DMS153 treated with DMSO at 0.1 percent for 48 hours (cell line): Measurements from ENCODE around the gene DISP2.

Experiments
- DNase-seq: peaks from one replicate; lab custom pipeline; 2025; ENCODE audit not compliant: unreplicated experiment; lab: John Stamatoyannopoulos, UW

The DISP2 gene

DNA sequence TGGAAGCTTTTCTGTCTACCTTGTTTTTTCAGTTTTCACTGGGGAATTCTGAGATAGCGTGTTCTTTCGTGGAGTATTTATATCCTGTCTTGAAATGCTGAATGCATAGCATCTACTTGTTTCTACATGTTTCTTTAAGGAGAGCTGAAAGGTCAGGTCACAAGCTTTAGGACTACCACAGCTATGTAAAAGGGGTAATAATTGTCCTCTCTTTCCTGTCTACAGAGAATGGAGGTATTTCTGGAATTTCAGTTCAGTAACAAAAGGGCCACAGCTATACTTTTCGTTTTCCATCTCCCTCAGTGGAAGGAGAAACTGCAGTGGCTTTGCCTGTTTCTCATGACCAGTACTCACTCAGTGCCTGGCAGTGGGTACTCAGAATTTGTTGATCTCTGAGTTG is 29.8 kb upstream of the DISP2 start:
- no peak for DNase-seq

DNA sequence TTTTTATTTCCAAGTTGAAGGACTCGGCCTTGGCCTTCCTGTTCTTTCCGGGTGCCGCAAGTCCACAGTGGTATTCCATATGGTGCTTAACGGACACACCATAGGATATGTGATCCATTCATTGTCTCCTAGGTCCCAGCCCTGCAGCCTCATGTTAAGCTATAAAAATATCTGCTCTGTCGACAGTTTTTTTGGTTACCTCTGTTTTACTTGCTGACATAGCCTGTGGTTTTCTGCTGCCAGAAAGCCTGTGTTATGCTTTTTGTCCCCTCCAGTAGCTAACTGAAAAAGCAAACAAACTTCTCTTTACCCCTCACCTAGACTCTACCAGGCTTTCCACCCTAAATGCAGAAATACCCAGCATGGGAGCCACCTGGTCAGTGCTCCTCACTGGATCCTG is 29.3 kb upstream of the DISP2 start:
- DNase-seq = no peak

DNA sequence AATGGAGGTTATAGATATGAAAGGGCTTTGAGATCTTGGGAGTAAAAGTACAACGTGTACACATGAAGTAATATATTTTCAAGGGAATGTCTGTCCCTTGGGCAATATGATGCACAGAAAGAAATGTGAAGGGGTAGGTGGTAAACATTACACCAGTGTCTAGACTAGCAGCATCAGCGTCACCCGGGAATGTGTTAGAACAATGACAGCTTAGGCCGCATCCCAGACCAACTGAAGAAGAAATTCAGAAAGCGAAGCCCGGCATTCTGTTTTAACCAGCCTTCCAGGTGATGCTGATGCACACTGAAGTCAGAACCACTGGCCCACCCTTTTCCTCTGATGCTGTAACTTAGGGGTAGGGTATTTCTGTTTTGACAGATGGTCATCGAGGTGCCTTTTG is 28.2 kb upstream of the DISP2 start:
- no peak for DNase-seq

DNA sequence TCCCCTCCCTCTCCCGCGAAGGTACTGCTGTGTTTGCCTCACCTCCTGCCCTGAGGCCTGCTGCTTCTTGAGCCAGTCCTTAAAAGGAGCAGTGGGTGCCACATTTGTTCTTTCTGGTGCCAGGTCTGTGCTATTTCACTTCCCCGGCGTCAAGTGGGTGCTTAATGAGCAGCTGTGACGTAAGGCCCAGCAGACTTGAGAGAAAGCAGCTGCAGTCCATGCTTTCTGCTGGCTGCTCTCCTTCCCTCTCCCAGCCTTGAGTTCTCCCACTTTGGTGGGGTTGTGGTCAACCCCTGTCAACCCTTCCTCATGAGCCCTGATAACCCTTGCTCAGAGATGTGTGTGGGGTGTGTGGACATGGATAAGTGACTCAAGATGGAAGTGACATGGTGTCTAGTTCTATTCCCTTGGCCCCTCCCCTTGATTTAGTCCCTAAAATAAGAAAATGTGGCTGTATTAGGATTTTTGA is 27.6 kb upstream of the DISP2 start:
- DNase-seq = no peak

DNA sequence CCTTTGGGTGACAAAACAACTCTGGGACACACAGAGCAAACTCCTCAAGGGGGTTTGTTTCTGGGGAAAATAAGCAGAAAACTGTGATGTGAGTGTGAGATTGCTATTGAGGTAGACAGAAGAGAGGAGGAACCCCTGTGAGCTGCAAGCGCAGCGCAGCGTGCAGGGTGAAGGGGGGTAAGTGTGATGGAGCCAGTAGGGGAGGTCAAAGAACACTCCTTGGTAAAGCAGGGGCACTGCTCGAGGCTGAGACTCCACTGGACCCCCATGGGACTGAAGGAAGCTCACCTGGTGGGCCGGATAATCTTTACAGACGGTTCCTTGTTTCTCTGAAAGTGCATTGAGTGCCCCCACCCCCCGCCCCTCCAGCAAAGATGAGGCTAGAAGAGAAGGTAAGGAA is 27.0 kb upstream of the DISP2 start:
- no peak for DNase-seq

DNA sequence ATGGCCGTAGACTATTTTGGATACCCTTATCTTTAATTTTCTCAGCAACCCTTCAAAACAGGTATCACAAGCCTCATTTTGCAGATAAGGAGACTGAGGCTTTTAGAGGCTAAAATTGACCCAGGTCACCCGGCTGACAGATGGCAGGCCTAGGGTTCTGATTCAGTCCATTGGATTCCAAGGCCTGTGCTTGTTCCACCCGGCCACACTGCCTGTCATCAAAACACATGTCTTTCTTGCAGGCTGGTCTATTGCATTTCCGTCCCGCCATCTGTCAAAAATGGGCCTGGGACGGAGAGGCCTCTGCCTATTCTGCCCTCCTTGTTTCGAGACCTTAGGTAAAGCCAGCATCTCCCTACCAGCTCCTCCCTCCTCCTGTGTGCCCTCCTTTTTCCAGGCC is 26.4 kb upstream of the DISP2 start:
- no peak for DNase-seq

DNA sequence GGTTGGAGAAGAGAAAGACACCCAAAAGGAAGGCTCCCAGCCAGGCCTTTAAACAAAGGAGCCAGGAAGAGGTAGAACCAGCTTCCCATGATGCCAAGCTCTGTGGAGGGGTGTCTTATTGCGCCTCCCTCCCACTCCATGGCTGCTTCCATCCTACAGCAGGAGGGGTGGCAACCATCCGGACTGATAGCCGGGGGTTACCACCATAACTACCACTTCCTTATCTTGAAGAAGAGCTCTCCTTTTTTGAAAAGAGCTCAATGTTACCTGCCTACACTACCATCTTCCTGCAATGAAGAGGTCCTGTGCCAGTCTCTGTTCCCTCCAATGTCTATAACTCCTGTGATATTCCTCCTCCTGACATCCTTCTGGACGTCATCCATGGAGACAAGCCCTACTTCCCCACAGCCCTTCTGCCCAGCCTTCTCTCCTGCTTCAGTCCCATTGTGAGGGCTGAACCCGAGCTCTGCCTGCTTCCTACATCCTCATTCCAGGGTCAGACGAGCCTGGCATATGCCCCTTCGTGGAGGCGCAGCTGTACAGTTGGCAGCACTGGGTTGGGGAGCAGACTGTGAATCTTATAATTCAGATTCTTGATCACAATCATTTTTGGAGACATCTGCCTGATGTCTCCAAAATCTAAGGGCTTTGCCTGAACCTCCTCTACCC is 25.8 kb upstream of the DISP2 start:
- no peak for DNase-seq

DNA sequence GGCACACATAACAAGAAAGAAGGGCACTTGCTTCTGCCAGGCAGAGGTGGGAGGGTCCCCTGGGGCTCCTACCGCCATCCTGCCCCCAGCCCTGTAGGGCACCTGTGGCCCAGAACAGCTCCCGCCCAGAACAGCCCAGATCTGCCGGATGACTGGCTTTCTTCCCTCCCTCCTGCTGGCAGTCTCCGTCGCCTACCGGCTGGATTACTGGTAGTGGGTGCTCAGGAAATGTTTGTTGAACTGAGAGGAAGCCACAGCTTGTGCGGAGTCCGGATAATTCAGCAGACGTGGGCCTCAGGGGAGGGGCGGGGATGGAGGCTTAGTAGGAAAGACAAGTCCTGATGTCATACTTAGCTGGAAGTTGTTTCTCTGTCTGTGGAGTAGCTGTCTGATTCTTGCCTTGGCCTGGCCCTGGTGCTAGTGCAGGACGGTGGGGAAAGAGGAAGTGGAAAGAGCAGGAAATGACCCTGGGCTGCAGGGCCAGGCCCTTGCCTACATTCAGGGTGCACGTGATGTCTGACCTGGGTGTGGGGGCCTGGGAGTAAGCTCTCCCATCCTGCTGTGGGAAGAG is 24.0 kb upstream of the DISP2 start:
- DNase-seq = no peak

DNA sequence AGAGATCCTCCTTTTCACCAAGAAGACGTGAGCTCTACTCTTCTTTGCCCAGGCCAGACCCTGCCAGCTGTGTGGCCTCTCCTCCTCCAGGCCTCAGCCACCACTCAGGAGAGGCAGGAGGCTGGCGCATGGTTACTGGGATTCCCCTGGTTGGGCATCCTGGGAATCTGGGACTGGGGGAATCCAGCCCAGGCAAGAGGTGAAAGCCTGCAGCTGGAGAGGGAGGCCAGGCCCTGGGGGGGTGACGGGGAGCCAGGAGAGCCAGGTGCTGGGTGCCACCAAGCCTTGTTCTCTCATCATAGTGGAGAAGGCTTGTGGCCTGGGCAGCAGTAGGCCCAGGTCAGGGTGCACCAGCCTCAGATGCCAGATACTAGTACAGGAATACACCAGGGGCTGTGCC is 23.5 kb upstream of the DISP2 start:
- no peak for DNase-seq

DNA sequence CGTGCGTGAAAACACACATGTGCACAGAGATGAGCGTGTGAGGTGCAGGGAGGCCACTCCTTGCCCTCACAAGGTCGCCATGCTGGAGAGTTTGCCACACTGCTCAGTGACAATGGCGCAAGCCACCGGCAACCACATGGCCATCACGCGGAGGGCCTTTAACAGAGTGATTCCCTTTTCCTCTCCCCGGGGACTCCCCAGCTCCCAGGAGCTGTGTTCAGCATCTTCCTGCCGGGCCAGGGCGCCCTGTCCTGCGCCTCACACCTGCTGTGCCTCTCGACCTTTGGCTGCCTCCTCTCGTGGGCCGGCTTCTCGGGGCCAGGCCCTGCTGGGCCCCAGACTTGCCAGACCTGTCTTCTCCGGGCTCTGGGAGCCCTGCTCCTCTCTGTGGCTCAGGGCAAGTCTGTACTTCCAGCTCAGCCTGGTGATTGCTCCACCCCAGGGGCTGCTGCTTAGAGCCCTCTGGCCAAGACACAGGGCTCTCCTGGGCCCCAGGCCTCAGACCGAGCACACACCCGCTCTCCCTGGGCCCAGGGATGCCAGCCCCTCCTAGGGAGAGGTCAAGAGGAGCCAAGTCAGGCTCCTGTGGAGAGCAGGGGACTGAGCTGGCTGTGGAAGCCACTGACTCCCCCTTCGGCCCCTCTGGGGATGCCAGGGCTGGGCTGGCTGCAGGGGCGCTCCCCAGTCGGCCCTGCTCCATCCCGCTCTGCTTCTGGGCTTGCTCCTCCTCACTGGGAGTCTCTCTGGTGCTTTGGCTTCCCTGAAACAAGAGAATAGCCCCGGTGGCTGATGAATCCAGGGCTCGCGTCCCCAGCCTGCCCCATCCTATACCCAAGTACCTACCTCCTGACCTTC is 22.9 kb upstream of the DISP2 start:
- DNase-seq = no peak

DNA sequence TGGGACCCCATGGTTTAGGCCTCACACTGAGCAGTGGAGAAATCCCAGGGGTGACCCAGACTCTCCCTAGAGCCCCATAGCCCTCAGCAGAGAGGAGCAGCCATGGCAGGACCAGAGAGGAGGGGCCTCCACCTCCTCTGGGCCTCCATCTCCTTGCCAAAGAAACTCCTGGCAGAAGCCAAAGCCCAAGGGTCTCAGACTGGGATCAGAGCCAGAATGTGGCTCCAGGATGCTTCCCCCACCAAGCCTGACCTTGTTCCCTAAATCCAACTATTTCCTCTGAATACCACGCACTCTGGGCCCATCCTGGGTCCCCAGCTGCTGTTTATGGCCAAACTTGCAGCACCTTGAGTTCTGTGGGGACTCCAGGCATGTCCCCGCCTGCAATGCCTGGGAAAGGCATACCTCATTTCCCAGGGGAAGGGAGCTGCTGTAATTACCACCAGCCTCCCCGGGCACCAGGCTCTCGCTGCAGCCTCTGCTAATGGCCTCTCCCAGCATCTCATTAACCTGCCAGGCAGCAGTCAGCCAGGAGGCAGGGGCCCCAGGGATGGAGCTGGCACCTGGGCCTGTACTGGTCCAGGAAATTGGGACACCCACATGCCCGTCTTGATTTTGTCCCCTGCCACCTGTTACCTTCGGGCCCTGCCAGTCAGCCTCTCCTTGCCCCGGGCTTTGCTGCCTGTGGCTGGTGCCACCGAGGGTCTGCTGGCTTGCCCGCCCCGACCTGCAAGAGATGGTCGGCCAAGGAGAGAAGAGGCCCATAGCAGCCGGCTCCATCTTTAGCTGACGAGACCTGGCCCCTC is 21.9 kb upstream of the DISP2 start:
- peak; percentile 36 for DNase-seq

DNA sequence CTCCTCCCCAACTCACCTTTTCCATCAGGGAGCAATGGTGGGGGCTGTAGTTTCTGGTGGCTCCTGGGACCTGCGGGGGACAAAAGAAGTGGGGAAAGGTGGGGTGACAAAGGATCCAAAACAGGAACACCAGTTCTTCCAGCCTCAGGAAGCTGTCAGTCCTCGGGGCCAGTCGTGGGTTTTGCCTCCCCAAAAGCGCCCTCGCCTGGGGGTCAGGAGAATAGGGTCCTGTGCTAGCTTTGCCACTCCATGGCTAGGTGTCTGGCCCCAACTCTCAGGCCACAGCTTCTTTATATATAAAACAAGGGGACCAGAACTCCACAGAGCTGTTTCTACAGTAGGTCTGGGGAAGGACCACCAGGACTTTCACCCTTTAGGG is 21.3 kb upstream of the DISP2 start:
- no peak for DNase-seq

DNA sequence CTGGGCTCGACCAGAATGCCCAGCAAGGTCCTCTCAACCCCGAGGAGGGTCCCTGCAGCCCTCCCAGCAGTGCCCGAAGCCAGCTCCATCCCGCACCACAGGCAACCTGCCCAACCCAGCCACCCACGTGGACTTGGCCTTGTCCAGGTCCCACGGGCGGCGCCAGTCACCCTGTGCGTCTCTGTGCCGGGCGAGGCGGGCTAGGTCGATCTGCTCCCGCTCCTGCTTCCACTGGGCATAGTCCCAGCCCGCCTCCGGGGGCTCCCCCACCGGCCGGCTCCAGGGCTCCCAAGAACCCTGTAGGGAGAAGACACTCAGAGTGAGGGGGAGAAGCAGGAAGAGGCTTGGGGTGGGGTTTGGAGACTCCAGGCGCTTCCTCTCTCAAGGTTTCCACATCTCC is 20.4 kb upstream of the DISP2 start:
- no peak for DNase-seq

DNA sequence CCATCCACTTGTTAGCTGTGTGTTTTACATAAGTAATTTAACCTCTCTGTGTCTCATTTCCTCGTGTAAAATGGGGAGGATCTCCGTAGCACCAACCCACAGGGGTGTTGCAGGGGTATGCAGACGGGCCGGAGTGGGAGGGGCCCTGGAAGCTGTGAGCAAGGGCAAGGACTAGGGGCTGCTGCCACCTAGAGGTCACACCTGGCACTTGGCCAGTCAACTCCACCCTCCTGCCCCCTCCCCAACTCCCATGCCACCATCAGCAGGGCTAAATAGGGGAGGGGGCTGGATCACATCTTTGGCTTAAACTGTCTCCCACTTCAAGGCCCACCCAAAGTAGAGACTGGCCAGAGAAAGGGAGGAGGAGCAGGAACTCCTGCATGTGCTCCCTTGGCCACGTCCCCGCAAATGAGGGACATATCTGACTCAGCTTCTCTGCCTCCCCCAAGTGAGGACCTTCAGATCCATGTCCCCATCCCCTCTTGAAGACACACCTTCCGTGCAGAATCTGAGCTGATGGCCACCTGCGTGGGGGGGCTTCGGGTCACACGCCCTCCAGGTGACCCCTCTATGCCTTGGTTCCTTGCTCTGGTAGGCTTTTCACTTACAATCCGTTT is 19.9 kb upstream of the DISP2 start:
- no peak for DNase-seq

DNA sequence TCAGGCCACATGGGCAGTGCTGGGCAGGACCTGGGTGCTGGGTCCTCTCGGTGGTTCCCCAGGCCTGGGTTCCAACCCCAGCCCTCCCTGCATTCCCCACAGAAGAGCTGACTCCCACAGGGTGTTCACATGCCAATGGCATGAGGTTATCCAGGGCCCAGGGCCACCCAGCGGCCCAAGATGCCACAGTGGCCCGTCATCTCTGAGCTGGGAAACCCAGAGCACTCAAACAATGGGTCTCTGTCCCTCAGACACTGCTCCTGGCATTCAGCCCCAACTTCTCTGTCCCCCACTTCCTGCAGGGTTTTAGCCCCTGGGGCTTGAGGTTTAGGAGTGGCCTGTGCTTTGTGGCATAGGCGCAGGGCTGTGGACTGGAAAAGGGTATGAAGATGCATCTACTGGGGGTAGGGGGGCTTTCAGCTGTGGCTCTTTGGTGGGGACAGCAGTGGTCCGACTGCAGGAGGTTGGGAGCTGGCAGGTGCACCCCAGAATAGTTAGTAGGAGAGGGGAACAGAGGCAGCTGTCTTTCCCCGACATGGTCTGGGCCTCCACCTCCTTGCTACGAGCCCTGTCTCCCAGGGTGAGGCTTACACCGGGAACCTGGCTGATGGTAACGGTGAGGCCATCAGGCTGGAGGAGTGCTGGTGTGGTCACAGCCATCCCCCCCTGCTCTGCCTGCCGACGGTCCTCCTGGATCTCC is 18.9 kb upstream of the DISP2 start:
- DNase-seq = no peak

DNA sequence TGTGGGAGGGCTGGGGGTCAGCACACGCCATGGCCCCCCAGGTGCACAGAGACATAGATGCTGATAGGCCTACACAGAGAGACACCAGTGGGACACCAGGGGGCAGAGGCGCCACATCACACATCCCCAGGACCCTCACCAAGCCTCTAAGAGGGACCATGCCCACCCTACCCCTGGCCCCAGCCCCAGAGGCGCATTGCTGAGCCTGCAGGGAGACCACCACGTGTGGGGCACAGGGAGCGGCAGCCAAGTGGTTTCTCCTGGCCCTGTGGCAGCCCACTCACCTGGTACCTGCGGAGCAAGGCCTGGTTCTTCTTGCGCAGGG is 18.4 kb upstream of the DISP2 start:
- DNase-seq = no peak

DNA sequence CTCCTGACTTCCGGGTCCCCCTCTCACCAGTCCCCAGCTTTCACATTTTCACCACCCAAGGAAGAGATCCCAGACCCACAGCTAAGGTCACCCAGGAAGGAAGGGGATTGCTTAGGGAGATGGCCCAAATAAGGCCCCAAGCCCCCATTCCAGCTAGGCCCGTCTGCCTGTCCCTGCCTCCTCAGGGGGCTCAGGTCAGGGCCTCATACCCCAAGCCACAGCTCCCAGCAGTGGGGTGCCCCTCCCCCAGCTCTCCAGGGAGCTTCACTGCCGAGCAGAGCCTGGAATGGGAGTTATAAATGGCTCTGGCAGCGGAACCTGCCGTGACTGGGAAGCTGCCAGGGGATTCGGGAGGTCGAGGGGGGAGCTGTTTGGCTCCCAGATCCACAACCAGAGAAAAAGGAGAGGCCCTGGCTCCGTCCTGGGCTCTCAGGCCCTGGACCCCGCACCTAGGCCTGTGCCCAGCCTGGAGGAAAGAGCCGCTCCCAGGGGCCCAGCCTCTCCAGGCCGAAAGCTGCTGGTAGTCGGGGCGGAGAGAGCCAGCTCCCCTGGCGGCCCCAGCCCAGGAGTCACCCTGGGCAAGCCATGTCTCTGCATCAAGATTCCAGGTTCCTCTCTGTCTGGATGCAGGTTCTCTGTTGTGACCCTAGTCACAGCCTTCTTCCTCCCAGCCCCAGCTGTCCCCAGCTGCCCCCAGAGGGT is 17.8 kb upstream of the DISP2 start:
- DNase-seq = no peak

DNA sequence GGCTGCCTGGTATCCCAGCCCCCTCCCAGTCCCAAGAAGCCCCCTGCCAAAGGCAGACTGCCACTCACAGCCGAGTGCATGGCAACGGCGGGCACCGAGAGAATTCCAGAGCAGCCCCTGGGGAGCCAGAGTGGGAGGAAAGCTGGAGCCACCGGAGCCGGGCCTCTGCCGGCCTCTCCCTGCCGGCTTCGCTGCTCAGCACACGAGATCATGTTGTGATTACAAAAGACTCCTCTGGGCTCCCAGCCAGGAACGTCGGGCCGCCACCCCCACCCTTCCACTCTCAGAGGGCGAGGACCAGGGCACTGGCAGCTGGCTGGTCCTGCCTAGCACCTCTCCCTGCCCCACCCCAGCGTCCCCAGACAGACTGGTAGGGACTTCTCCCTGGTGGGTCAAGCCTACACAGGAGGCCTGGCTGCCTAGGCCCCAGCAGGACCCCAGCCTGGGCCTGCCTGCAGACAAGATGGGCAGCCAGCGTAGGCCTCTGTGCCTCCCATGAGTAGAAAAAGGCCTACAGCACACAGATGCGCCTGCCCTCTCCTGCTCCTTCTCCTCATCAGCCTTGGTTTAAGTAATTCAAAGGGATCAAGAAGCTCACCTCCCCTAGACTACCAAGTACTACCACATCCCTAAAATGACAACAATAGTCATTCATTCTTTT is 17.1 kb upstream of the DISP2 start, which contains the start of gene CCDC9B:
CCDC9B (minus strand) TSS at position 200 of the 661 bp plus-strand sequence; CDS start at position 80, 120 bp downstream.
- peak; percentile 59 for DNase-seq
